GM20000 (cell line): ENCODE results near the gene NRDC.
"Not testable (repeated sequence)": the region's sequence is repeated elsewhere in the genome, so short reads cannot be mapped to it uniquely, and the experiment has no call there.

Source experiments
- DNase-seq: peaks from one replicate; pipeline ENCODE4 v3.0.0; 2012; ENCODE audit warnings: low spot score
- TF ChIP-seq, protein P1 (sequence below): IDR thresholded peaks from 2 replicates; pipeline ENCODE4 v1.5.1; 2012; ENCODE audit warnings: mild to moderate bottlenecking, control low read depth; ENCODE audit errors: extremely low read depth, missing control alignments

Gene NRDC

DNA sequence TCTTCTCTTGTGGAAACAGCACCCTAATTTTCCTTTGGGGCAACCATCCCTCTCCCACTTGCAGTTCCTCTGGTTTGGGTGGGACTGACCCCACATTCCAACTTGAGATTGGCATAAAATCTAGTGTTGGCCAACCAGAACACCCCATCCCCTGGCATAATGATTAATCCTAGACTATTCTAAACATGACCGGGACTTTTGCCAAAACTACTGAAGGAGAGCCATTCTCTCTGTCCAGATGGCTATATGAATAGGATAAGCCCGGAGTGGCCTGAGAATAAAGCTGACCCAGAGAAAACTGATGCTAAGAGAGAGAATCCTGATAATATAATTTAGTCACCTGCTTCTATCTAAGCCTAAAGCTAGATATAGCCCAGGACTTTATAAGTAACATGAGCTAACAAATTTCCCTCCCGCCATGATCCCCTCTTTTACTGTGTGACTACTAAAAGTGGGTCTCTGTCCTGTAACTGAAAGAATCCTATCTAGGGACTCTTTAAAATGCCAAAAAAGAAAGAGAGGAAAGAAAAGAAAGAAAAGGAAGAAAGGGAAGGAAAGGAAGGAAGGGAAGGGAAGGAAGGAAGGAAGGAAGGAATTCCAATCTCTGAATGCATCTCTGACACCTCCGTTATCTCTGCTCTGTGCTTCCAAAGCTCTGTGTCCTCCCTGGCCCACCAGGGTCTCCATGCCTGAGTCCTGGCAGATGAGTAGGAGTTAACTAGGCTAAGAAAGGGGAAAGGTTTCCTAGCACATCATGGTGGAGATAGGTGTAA is 28.0 kb upstream of the NRDC start:
- TF ChIP-seq, protein P1, sequence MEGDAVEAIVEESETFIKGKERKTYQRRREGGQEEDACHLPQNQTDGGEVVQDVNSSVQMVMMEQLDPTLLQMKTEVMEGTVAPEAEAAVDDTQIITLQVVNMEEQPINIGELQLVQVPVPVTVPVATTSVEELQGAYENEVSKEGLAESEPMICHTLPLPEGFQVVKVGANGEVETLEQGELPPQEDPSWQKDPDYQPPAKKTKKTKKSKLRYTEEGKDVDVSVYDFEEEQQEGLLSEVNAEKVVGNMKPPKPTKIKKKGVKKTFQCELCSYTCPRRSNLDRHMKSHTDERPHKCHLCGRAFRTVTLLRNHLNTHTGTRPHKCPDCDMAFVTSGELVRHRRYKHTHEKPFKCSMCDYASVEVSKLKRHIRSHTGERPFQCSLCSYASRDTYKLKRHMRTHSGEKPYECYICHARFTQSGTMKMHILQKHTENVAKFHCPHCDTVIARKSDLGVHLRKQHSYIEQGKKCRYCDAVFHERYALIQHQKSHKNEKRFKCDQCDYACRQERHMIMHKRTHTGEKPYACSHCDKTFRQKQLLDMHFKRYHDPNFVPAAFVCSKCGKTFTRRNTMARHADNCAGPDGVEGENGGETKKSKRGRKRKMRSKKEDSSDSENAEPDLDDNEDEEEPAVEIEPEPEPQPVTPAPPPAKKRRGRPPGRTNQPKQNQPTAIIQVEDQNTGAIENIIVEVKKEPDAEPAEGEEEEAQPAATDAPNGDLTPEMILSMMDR = no peak
- no peak for DNase-seq

DNA sequence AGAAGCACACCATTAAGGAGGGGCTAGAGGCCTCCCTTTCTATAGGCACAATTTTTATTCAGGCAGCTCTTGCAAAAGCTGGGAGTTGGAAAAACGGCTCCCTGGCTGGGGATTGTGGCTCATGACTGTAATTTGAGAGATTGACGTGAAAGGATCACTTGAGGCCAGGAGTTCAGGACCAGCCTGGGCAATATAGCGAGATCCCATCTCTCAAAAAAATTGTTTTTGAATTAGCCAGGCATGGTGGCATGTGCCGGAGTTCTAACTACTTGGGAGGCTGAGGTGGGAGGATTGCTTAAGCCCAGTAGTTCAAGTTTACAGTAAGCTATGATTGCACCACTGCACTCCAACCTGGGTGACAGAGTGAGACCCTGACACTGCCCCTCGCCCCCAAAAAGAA is 23.9 kb upstream of the NRDC start:
- no peak for DNase-seq
- TF ChIP-seq, protein P1 = no peak

DNA sequence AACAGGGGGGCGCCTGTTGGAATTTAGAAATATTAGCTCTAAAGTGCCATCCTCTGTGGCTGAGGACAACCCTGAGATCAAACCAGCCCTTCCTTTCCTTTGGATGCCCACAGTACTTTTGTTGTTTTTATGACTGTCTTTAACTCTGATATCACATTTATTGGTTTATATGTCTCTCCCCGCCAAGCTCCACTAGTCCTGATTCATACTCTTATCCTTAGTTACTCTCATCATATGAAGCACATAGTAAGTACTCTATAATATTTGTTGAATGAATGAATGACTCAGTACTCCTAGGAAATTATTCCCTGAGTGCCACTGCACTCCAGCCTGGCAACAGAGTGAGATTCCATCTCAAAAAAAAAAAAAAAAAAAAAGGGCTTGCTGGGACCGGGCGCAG is 22.6 kb upstream of the NRDC start:
- TF ChIP-seq, protein P1 = no peak
- no peak for DNase-seq

DNA sequence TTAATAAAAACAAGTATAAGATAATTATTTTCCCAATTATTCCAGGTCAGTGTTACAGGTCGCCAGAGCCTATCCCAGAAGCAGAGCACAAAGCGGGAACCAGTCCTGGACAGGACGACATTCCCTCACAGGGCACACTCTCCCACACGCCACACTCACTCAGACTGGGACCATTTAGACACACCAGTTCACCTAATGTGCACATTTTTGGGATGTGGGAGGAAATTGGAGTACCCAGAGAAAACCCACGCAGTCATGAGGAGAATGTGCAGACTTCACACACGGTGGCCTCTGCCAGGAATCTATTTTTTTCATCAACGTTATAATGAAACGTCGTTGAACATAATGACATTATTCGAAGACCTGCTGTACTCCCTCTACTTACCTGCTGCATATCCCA is 20.5 kb upstream of the NRDC start:
- TF ChIP-seq, protein P1 = no peak
- no peak for DNase-seq

DNA sequence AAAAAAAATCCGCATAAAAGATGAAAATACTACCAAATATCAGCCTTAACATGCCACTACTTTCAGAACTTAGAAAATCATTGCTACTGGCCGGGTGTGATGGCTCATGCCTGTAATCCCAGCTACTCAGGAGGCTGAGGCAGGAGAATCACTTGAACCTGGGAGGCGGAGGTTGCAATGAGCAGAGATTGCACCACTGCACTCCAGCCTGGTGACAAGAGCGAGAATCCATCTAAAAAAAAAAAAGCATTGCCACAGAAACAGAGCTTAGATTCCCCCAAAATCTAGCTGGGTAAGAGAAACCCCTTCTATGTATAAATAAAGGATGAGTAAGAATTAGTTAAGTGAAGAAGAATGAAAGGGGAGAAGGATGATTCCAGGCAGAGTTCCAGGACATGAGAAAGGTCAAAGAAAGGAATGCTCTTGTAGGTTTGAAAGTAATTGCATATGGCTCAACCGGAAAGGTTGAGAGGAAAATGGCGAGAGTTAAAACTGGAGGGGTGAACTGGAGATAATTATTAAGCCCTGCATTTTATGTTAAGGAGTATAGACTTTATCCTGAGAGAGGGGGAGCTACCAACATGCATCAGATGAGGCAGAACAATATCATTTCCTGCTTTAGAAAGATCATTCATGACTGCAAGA is 19.7 kb upstream of the NRDC start:
- TF ChIP-seq, protein P1 = no peak
- DNase-seq = no peak

DNA sequence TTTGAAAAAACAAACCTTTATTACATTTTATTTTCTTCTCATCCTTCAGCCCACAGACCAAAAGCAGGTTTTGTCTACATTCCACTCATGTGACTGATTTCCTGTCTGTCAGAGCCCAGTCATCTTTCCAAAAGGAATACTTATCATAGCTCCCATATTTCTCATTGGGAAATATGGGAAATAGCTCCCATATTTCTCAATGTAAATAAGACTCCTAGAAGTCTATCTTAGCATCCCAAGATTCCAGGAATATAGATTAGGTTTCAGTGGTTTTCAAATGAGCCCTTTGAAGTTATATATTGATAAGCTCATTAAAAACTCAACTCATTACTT is 19.1 kb upstream of the NRDC start:
- no peak for DNase-seq
- TF ChIP-seq, protein P1 = no peak

DNA sequence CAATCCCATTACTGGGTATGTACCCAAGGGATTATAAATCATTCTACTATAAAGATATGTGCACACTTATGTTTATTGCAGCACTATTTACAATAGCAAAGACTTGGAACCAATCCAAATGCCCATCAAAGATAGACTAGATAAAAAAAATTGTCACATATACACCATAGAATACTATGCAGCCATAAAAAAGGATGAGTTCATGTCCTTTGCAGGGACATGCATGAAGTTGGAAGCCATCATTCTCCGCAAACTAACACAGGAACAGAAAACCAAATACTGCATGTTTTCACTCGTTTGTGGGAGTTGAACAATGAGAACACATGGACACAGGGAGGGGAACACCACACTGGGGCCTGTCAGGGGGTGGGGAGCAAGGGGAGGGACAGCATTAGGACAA is 16.2 kb upstream of the NRDC start:
- not testable (repeated sequence) for DNase-seq

DNA sequence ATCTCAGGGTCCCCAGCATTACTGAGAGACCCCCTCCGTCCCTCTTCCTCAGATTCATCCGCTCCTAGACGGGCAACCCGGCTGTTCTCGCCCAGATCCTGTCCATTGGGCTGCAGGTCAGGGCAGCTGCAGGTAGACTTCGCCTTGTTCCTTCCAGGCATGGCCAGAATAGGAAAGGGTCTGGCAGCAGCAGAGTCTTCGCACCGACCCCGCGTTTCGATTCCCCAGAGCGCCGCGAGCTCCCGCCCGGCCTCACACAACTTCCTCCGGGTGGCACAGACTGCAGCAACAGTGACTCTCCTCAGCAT is 265 bp downstream of the NRDC start:
- no peak for DNase-seq
- TF ChIP-seq, protein P1 = no peak
